HEK293 (cell line): Measurements from ENCODE around the gene NDUFB11.

ENCODE experiments used
- CTCF ChIA-PET: fragments of 350-600 bp; formaldehyde crosslinking; extraction: SDS; loops from one replicate; lab custom pipeline; 2021; ENCODE audit warnings: antibody characterized with exemption; lab: Yijun Ruan, JAX
- POLR2A ChIA-PET: fragments of 300-600 bp; formaldehyde crosslinking; extraction: SDS; loops from one replicate; lab custom pipeline; 2020; ENCODE audit warnings: antibody characterized with exemption, inconsistent platforms; lab: Yijun Ruan, JAX
- H3K27ac ChIP-seq: fragments of 200-500 bp; sonication (Bioruptor generic); 2 replicates; pipeline ENCODE4 v1.5.1; 2014; ENCODE audit warnings: low read depth, low read length, control low read depth, inconsistent platforms; ENCODE audit errors: extremely low read depth
- H3K36me3 ChIP-seq, 2 experiments: fragments of 200-500 bp in 1 of 2; sonication (Bioruptor generic) in 1 of 2; 1 replicate in 1 of 2; 2 replicates in 1 of 2; pipeline ENCODE4 v1.5.1; 2014 to 2017; ENCODE audit warnings: inconsistent platforms in 2 of 2, low read length in 2 of 2; ENCODE audit not compliant: control insufficient read depth in 2 of 2, insufficient read depth in 1 of 2
- H3K4me1 ChIP-seq: fragments of 200-500 bp; sonication (Bioruptor generic); 2 replicates; pipeline ENCODE4 v1.5.1; 2014; ENCODE audit warnings: mild to moderate bottlenecking, low read length, inconsistent platforms; ENCODE audit not compliant: control insufficient read depth, insufficient read depth
- H3K4me3 ChIP-seq: 2 replicates; pipeline ENCODE4 v1.5.1; 2011; ENCODE audit warnings: low read depth, mild to moderate bottlenecking, control low read depth, low read length, moderate library complexity
- H3K9me3 ChIP-seq: fragments of 200-500 bp; sonication (Bioruptor generic); 2 replicates; pipeline ENCODE4 v1.5.1; 2014; ENCODE audit warnings: low read depth, low read length, inconsistent platforms; ENCODE audit not compliant: control insufficient read depth, insufficient read depth
- GLIS2 ChIP-seq: fragments of 450-650 bp; formaldehyde crosslinking; IDR thresholded peaks from 2 replicates; pipeline ENCODE4 v1.5.1; 2016; ENCODE audit warnings: missing biosample characterization, missing genetic modification characterization
- HOXC10 ChIP-seq: sonication (generic); formaldehyde crosslinking; IDR thresholded peaks from 2 replicates; pipeline ENCODE4 v1.8.1; 2023; ENCODE audit warnings: mild to moderate bottlenecking, missing genetic modification reagents
- OVOL3 ChIP-seq: fragments of 450-650 bp; formaldehyde crosslinking; IDR thresholded peaks from 2 replicates; pipeline ENCODE4 v1.5.1; 2016; ENCODE audit warnings: missing biosample characterization, missing genetic modification characterization
- SP3 ChIP-seq: fragments of 450-650 bp; formaldehyde crosslinking; IDR thresholded peaks from 2 replicates; pipeline ENCODE4 v1.5.1; 2016; ENCODE audit warnings: missing biosample characterization, missing genetic modification characterization
- ZBTB20 ChIP-seq: fragments of 450-650 bp; formaldehyde crosslinking; IDR thresholded peaks from 2 replicates; pipeline ENCODE4 v1.5.1; 2016; ENCODE audit warnings: missing biosample characterization, missing genetic modification characterization
- ZBTB7A ChIP-seq: fragments of 450-650 bp; formaldehyde crosslinking; IDR thresholded peaks from 2 replicates; pipeline ENCODE4 v1.5.1; 2016; ENCODE audit warnings: low read depth, missing biosample characterization, missing genetic modification characterization
- ZIC2 ChIP-seq: fragments of 450-650 bp; formaldehyde crosslinking; IDR thresholded peaks from 2 replicates; pipeline ENCODE4 v1.5.1; 2016; ENCODE audit warnings: missing biosample characterization, missing genetic modification characterization
- ZNF138 ChIP-seq: fragments of 450-650 bp; formaldehyde crosslinking; IDR thresholded peaks from 2 replicates; pipeline ENCODE4 v1.5.1; 2016; ENCODE audit warnings: missing biosample characterization, missing genetic modification characterization, borderline replicate concordance
- ZNF248 ChIP-seq: fragments of 450-650 bp; formaldehyde crosslinking; IDR thresholded peaks from 2 replicates; pipeline ENCODE4 v1.5.1; 2017; ENCODE audit warnings: missing biosample characterization, missing genetic modification characterization
- ZNF280C ChIP-seq: fragments of 450-650 bp; formaldehyde crosslinking; IDR thresholded peaks from 2 replicates; pipeline ENCODE4 v1.5.1; 2016; ENCODE audit warnings: missing biosample characterization, missing genetic modification characterization
- ZNF292 ChIP-seq: fragments of 450-650 bp; formaldehyde crosslinking; IDR thresholded peaks from 2 replicates; pipeline ENCODE4 v1.5.1; 2016; ENCODE audit warnings: low read depth, missing biosample characterization, missing genetic modification characterization, borderline replicate concordance
- ZNF311 ChIP-seq: fragments of 450-650 bp; formaldehyde crosslinking; IDR thresholded peaks from 2 replicates; pipeline ENCODE4 v1.5.1; 2017; ENCODE audit warnings: missing biosample characterization, missing genetic modification characterization, borderline replicate concordance
- ZNF394 ChIP-seq: fragments of 450-650 bp; formaldehyde crosslinking; IDR thresholded peaks from 2 replicates; pipeline ENCODE4 v1.5.1; 2016; ENCODE audit warnings: missing biosample characterization, missing genetic modification characterization, mild to moderate bottlenecking, moderate library complexity, borderline replicate concordance
- ZNF510 ChIP-seq: fragments of 450-650 bp; formaldehyde crosslinking; IDR thresholded peaks from 2 replicates; pipeline ENCODE4 v1.5.1; 2018; ENCODE audit warnings: mild to moderate bottlenecking, missing genetic modification characterization, missing biosample characterization; ENCODE audit not compliant: insufficient replicate concordance
- ZNF514 ChIP-seq: fragments of 450-650 bp; formaldehyde crosslinking; IDR thresholded peaks from 2 replicates; pipeline ENCODE4 v1.5.1; 2016; ENCODE audit warnings: missing biosample characterization, missing genetic modification characterization
- ZNF596 ChIP-seq: fragments of 450-650 bp; IDR thresholded peaks from 2 replicates; pipeline ENCODE4 v1.5.0; 2018; ENCODE audit warnings: missing biosample characterization, mild to moderate bottlenecking, missing genetic modification characterization, moderate library complexity
- ZNF600 ChIP-seq: fragments of 450-650 bp; formaldehyde crosslinking; IDR thresholded peaks from 2 replicates; pipeline ENCODE4 v1.5.1; 2016; ENCODE audit warnings: missing biosample characterization, missing genetic modification characterization
- ZNF623 ChIP-seq: fragments of 450-650 bp; formaldehyde crosslinking; IDR thresholded peaks from 2 replicates; pipeline ENCODE4 v1.5.1; 2016; ENCODE audit warnings: missing biosample characterization, missing genetic modification characterization
- ZNF629 ChIP-seq: fragments of 450-650 bp; formaldehyde crosslinking; IDR thresholded peaks from 2 replicates; pipeline ENCODE4 v1.5.1; 2017; ENCODE audit warnings: missing biosample characterization, missing genetic modification characterization
- ZNF654 ChIP-seq: fragments of 450-650 bp; formaldehyde crosslinking; IDR thresholded peaks from 2 replicates; pipeline ENCODE4 v1.5.1; 2016; ENCODE audit warnings: low read depth, missing biosample characterization, missing genetic modification characterization
- ZNF707 ChIP-seq: fragments of 450-650 bp; formaldehyde crosslinking; IDR thresholded peaks from 2 replicates; pipeline ENCODE4 v1.5.1; 2016; ENCODE audit warnings: missing biosample characterization, missing genetic modification characterization
- ZSCAN23 ChIP-seq: fragments of 450-650 bp; formaldehyde crosslinking; IDR thresholded peaks from 2 replicates; pipeline ENCODE4 v1.5.1; 2016; ENCODE audit warnings: missing biosample characterization, missing genetic modification characterization
- ZSCAN4 ChIP-seq: fragments of 450-650 bp; formaldehyde crosslinking; IDR thresholded peaks from 2 replicates; pipeline ENCODE4 v1.5.1; 2017; ENCODE audit warnings: missing biosample characterization, missing genetic modification characterization
- TF ChIP-seq, protein P1 (sequence below): fragments of 450-650 bp; formaldehyde crosslinking; IDR thresholded peaks from 2 replicates; pipeline ENCODE4 v1.5.1; 2016; ENCODE audit warnings: missing biosample characterization, missing genetic modification characterization

NDUFB11 gene

DNA sequence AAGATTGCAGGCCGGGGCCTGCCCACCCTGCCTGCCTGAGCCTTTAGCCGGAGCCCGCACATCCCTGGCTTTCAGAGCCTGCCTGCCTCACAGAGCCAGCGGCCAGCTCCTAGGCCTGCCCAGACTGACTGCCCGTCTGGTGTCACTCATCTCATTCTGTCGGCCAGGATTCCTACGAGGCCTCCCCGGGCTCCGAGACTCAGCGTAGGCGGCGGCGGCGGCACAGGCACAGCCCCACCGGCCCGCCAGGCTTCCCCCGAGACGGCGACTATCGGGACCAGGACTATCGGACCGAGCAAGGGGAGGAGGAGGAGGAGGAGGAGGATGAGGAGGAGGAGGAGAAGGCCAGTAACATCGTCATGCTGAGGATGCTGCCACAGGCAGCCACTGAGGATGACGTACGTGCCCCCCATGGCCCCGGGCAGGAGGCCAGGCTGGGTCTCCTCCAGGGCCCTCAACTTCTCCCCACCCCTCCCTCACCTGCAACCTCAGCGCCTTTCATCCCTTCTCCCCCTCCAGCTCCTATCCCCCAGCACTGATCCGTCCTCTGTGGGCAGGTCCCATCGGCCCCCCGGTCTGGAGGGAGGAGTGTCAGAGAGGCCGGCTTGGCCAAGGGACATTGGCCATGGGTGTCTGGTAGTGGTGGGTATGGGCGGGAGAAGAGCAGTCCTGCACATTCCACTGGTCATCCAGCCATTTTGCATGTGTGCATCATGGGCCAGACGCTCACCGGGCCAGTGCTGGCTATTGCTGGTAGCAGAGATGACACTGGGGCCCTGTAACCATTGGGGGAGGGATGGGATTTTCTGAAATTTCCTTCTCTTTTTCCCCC lies 26.6 kb upstream of the NDUFB11 start:
- no peak overlapping the region for H3K27ac ChIP-seq
- H3K4me3 ChIP-seq: no peak overlapping the region
- no peaks in the 10 kb centered on the region for H3K4me1 ChIP-seq
- ChIA-PET CTCF (interaction anchor here (0.5 to 0.7 kb wide), 3 partner anchors 141 to 579 kb away, joined by 3 to 5 read pairs (median 4); no protein-coding TSS in a partner anchor), POLR2A (no interaction called here)
- peaks cover 3 to 76% of the 10 kb centered on the region in 2 experiments; a peak in 2 of 3 replicates for H3K36me3 ChIP-seq
- TF ChIP-seq ZNF514 (tag by site-specific recombination) (no peak), ZNF248 (tag by site-specific recombination) (no peak), GLIS2 (tag by site-specific recombination) (peak; percentile 21; the same call in 1 of the 2 replicates), ZNF292 (tag by site-specific recombination) (no peak), ZNF138 (no peak), ZNF596 (tag by site-specific recombination) (no peak)
- H3K9me3 ChIP-seq: no peaks in the 10 kb centered on the region

- Histone ChIP-seq H3K4me1 (no peaks in the 10 kb centered on the region), H3K9me3 (no peaks in the 10 kb centered on the region), H3K36me3 (peaks cover 3 to 66% of the 10 kb centered on the region in 2 experiments; a peak in 2 of 3 replicates), H3K27ac (no peak overlapping the region), H3K4me3 (no peak overlapping the region)
- POLR2A ChIA-PET: no interaction called here
- CTCF ChIA-PET: interaction anchor here (0.6 kb wide), 1 partner anchor 173 kb away, joined by 4 read pairs; no protein-coding TSS in a partner anchor
- TF ChIP-seq ZNF280C (no peak), ZIC2 (tag by site-specific recombination) (peak; percentile 30), ZNF510 (tag by site-specific recombination) (no peak), ZSCAN23 (tag by site-specific recombination) (no peak), ZNF600 (tag by site-specific recombination) (peak; percentile 58), ZNF654 (no peak)
These were observed 25.4 kb upstream of the NDUFB11 start for GRCh38 chrX:47169726-47170515.

DNA sequence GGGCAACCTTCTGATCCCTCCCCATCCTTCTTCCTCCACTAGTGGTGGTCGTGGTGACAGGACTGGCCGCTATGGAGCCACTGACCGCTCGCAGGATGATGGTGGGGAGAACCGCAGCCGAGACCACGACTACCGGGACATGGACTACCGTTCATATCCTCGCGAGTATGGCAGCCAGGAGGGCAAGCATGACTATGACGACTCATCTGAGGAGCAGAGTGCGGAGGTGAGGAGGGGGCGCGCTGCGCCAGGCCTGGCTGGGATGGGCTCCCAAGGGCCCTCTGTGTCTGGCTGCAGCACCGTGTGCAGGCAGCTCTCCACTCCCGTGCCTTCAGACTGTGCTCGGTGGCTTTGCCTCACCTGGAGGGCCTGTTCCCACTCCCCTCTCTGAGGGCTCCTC lies 24.8 kb upstream of the NDUFB11 start:
- H3K4me3 ChIP-seq: no peak overlapping the region
- H3K4me1 ChIP-seq: no peaks in the 10 kb centered on the region
- peaks cover 4 to 63% of the 10 kb centered on the region in 2 experiments; a peak in 2 of 3 replicates for H3K36me3 ChIP-seq
- no peak for TF ChIP-seq ZSCAN4 (tag by site-specific recombination)
- no peak for TF ChIP-seq ZNF707
- no peak for TF ChIP-seq ZNF311 (tag by site-specific recombination)
- no peak for TF ChIP-seq HOXC10 (CRISPR knock-in tag)
- no peak for TF ChIP-seq OVOL3 (tag by site-specific recombination)
- TF ChIP-seq ZBTB7A (tag by site-specific recombination): no peak
- no peak for TF ChIP-seq GLIS2 (tag by site-specific recombination)
- TF ChIP-seq ZNF629 (tag by site-specific recombination): no peak
- TF ChIP-seq SP3 (tag by site-specific recombination): no peak
- no peak for TF ChIP-seq ZNF623
- TF ChIP-seq, protein P1, sequence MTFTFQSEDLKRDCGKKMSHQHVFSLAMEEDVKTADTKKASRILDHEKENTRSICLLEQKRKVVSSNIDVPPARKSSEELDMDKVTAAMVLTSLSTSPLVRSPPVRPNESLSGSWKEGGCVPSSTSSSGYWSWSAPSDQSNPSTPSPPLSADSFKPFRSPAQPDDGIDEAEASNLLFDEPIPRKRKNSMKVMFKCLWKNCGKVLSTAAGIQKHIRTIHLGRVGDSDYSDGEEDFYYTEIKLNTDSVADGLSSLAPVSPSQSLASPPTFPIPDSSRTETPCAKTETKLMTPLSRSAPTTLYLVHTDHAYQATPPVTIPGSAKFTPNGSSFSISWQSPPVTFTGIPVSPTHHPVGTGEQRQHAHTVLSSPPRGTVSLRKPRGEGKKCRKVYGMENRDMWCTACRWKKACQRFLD (tag by site-specific recombination): no peak
- TF ChIP-seq ZBTB20 (tag by site-specific recombination): no peak
- no peak for TF ChIP-seq ZNF394 (tag by site-specific recombination)
- POLR2A ChIA-PET: no interaction called here
- H3K9me3 ChIP-seq: no peaks in the 10 kb centered on the region; the same call in 1 of the 2 replicates
- no peak overlapping the region for H3K27ac ChIP-seq
- CTCF ChIA-PET: interaction anchor here (0.6 kb wide), 1 partner anchor 174 kb away, joined by 4 read pairs; no protein-coding TSS in a partner anchor
